ENCODE measurements around the gene PDZD8. TPM values are rescaled to one million over a fixed set of nuclear protein-coding genes. Genes with fewer than 3 reads are reported as not detected.

The PDZD8 gene
- polyA plus RNA-seq, 4 donors: 34.0 to 41.0 (median 37.7) TPM

- no peak for DNase-seq (ENCODE audit: low read depth in 4 of 4, low spot score in 3 of 4)
Measured at GRCh38 chr10:117228210-117228609, 147.0 kb downstream of the PDZD8 start.

Other genes with a start within 250 kb of the PDZD8 start
- under 1 TPM in 1 of 4 donors, not detected in 3; 0.01 TPM for gene VAX1, start 237.2 kb downstream of the PDZD8 start, polyA plus RNA-seq (ENCODE audit: insufficient read length in 4 of 4)
- not detected for gene KCNK18, start 178.0 kb downstream of the PDZD8 start, polyA plus RNA-seq (ENCODE audit: insufficient read length in 4 of 4)
- gene SLC18A2, start 134.3 kb downstream of the PDZD8 start, polyA plus RNA-seq (ENCODE audit: insufficient read length in 4 of 4): 1 to 10 TPM; 1.1 to 1.6 (median 1.4) TPM
- gene EMX2, start 167.3 kb upstream of the PDZD8 start, polyA plus RNA-seq (ENCODE audit: insufficient read length in 4 of 4): 100 to 1,000 TPM; 142 to 186 (median 165) TPM

Data from right renal pelvis (tissue), 4 donors.